IPS DF 6.9 (cell line): ENCODE measurements around the gene RITA1.

ENCODE experiments used
- DNase-seq: peaks from one replicate; pipeline ENCODE4 v3.0.0-alpha.2; 2013; ENCODE audit warnings: low read depth, low spot score
- H3K27ac ChIP-seq: one replicate; pipeline ENCODE4 v1.5.1; 2013; ENCODE audit warnings: low read length, control low read depth
- H3K27me3 ChIP-seq: 2 replicates; pipeline ENCODE4 v1.6.1; 2013; ENCODE audit warnings: mild to moderate bottlenecking, low read length; ENCODE audit not compliant: control insufficient read depth, insufficient read depth
- H3K36me3 ChIP-seq: 2 replicates; pipeline ENCODE4 v1.6.1; 2013; ENCODE audit warnings: low read length; ENCODE audit not compliant: control insufficient read depth, insufficient read depth
- H3K4me1 ChIP-seq: 2 replicates; pipeline ENCODE4 v1.6.1; 2013; ENCODE audit warnings: low read length; ENCODE audit not compliant: control insufficient read depth, insufficient read depth
- H3K4me3 ChIP-seq: 2 replicates; pipeline ENCODE4 v1.5.1; 2013; ENCODE audit warnings: mild to moderate bottlenecking, low read length
- H3K9me3 ChIP-seq: 2 replicates; pipeline ENCODE4 v1.6.1; 2013; ENCODE audit warnings: low read length, inconsistent platforms; ENCODE audit not compliant: control insufficient read depth, insufficient read depth
- WGBS: extraction: QIAGEN DNeasy Blood & Tissue Kit; methylation state at CpG from one replicate; pipeline ENCODE4 v1.1.7; 2013; ENCODE audit warnings: mixed read lengths, missing lambda C conversion rate; ENCODE audit not compliant: insufficient read length, insufficient coverage; 5-methylcytosine and 5-hydroxymethylcytosine counted together

The RITA1 gene

GRCh38 chr12:113221181-113221996 lies 35.9 kb downstream of the RITA1 start, which contains the start of gene TPCN1:
TSS of gene TPCN1 (plus strand) at chr12:113221464. CDS start at chr12:113226853, 5,389 bp downstream.
- Histone ChIP-seq H3K27ac (no peak within 1 kb of the TSS), H3K4me1 (peaks cover 4% of the 10 kb centered on the region; the same call in 1 of the 2 replicates), H3K4me3 (peak within 1 kb of the TSS; percentile 84), H3K36me3 (no peaks in the 10 kb centered on the region), H3K27me3 (no peaks in the 10 kb centered on the region), H3K9me3 (no peaks in the 10 kb centered on the region)
- DNase-seq = peak; percentile 100
- WGBS = no CpG with 5 or more reads among the region's 68 CpGs

- H3K36me3 ChIP-seq = no peaks in the 10 kb centered on the region
- H3K4me3 ChIP-seq = peak overlapping the region; percentile 84
- peaks cover 4% of the 10 kb centered on the region; the same call in 1 of the 2 replicates for H3K4me1 ChIP-seq
- no peaks in the 10 kb centered on the region for H3K27me3 ChIP-seq
- WGBS = no CpG with 5 or more reads among the region's 12 CpGs
- no peaks in the 10 kb centered on the region for H3K9me3 ChIP-seq
- no peak overlapping the region for H3K27ac ChIP-seq
- no peak for DNase-seq
Observed at GRCh38 chr12:113221997-113222729, 36.6 kb downstream of the RITA1 start.

GRCh38 chr12:113222730-113223531 lies 37.4 kb downstream of the RITA1 start:
- Histone ChIP-seq H3K4me1 (peaks cover 4% of the 10 kb centered on the region; the same call in 1 of the 2 replicates), H3K4me3 (no peak overlapping the region), H3K27ac (no peak overlapping the region), H3K36me3 (no peaks in the 10 kb centered on the region), H3K9me3 (no peaks in the 10 kb centered on the region), H3K27me3 (no peaks in the 10 kb centered on the region)
- no CpG with 5 or more reads among the region's 11 CpGs for WGBS
- no peak for DNase-seq

GRCh38 chr12:113224955-113225354 lies 39.4 kb downstream of the RITA1 start:
- no peak overlapping the region for H3K4me3 ChIP-seq
- WGBS = no CpG with 5 or more reads among the region's 4 CpGs
- no peak for DNase-seq
- no peaks in the 10 kb centered on the region for H3K27me3 ChIP-seq
- no peaks in the 10 kb centered on the region for H3K36me3 ChIP-seq
- H3K9me3 ChIP-seq = no peaks in the 10 kb centered on the region
- peaks cover 4% of the 10 kb centered on the region; the same call in 1 of the 2 replicates for H3K4me1 ChIP-seq
- H3K27ac ChIP-seq = no peak overlapping the region

- DNase-seq = no peak
- H3K9me3 ChIP-seq = no peaks in the 10 kb centered on the region
- no peaks in the 10 kb centered on the region for H3K36me3 ChIP-seq
- no CpG with 5 or more reads among the region's 13 CpGs for WGBS
- H3K4me1 ChIP-seq = peaks cover 4% of the 10 kb centered on the region; the same call in 1 of the 2 replicates
- no peak overlapping the region for H3K27ac ChIP-seq
- no peak overlapping the region for H3K4me3 ChIP-seq
- no peaks in the 10 kb centered on the region for H3K27me3 ChIP-seq
Observed at GRCh38 chr12:113226696-113227568, 41.4 kb downstream of the RITA1 start.

- peaks cover 7% of the 10 kb centered on the region; the same call in 1 of the 2 replicates for H3K4me1 ChIP-seq
- no peaks in the 10 kb centered on the region for H3K36me3 ChIP-seq
- no peaks in the 10 kb centered on the region for H3K27me3 ChIP-seq
- H3K4me3 ChIP-seq = no peak overlapping the region
- no peak for DNase-seq
- H3K9me3 ChIP-seq = no peaks in the 10 kb centered on the region
- WGBS = no CpG with 5 or more reads among the region's 5 CpGs
- H3K27ac ChIP-seq = no peak overlapping the region
Observed at GRCh38 chr12:113227686-113228391, 42.3 kb downstream of the RITA1 start.

- Histone ChIP-seq H3K9me3 (no peaks in the 10 kb centered on the region), H3K27ac (no peak overlapping the region), H3K27me3 (no peaks in the 10 kb centered on the region), H3K4me3 (no peak overlapping the region), H3K36me3 (no peaks in the 10 kb centered on the region), H3K4me1 (peaks cover 10% of the 10 kb centered on the region; the same call in 1 of the 2 replicates)
- no peak for DNase-seq
- WGBS = no CpG with 5 or more reads among the region's 5 CpGs
Observed at GRCh38 chr12:113228394-113229028, 43.0 kb downstream of the RITA1 start.

- no peak overlapping the region for H3K27ac ChIP-seq
- no peaks in the 10 kb centered on the region for H3K9me3 ChIP-seq
- H3K4me1 ChIP-seq = peaks cover 11% of the 10 kb centered on the region; the same call in 1 of the 2 replicates
- no peaks in the 10 kb centered on the region for H3K27me3 ChIP-seq
- DNase-seq = no peak
- no CpG with 5 or more reads among the region's 15 CpGs for WGBS
- H3K4me3 ChIP-seq = no peak overlapping the region
- H3K36me3 ChIP-seq = no peaks in the 10 kb centered on the region
Observed at GRCh38 chr12:113230315-113231234, 45.1 kb downstream of the RITA1 start.
